ENCODE results near the gene LDHA. TPM values are rescaled to one million over a fixed set of nuclear protein-coding genes. Genes with fewer than 3 reads are reported as not detected.

The LDHA gene
- total and polyA plus RNA-seq, 2 of the 13 experiments (the other 11 are each of a cell fraction or from before 2014, with no cell fraction given) = 805 to 1,547 TPM

DNA sequence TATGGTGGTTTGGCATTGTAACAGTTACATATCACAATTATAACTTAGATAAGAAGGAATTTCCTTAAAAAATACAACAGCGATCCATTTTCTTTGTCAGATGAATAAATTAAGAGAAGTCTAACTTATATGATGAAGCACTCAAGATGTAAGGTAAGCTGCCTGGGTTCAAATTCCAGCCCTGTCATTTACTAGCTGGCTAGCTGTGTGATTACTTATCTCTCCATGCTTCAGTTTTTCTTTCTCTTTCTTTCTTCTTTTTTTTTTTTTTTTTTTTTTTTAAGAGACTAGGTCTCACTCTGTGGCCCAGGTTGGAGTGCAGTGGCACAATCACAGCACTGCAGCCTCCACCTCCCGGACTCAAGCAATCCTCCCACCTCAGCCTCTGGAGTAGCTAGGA lies 22.2 kb upstream of the LDHA start:
- Histone ChIP-seq H3K9me3 (ENCODE audit: low read length) (no peaks in the 10 kb centered on the region), H3K9ac (ENCODE audit: insufficient read depth, low read depth, low read length) (no peak overlapping the region), H3K36me3 (replicated peaks in 1 of 2; ENCODE audit: control insufficient read depth in 1 of 2, insufficient read depth in 2 of 2, low read length in 2 of 2) (0 out of 5 replicates have a peak, but pooled peaks cover 0 to 3% of the 10 kb centered on the region in 2 experiments), H3K4me1 (ENCODE audit: insufficient read depth, low read length) (peaks cover 12% of the 10 kb centered on the region; the same call in 1 of the 2 replicates), H3K27ac (ENCODE audit: extremely low read length, insufficient read depth, low read length) (no peak overlapping the region), H3K4me3 (replicated peaks in 1 of 3; ENCODE audit: insufficient read depth in 1 of 3, low read depth in 2 of 3, low read length in 3 of 3) (no peak overlapping the region), H4K20me1 (ENCODE audit: insufficient read depth, low read length) (no peaks in the 10 kb centered on the region), H2AFZ (ENCODE audit: low read length) (no peak overlapping the region), H3K79me2 (ENCODE audit: insufficient read depth, low read length) (no peaks in the 10 kb centered on the region), H3K4me2 (ENCODE audit: low read depth, low read length) (no peak overlapping the region), H3K27me3 (ENCODE audit: control insufficient read depth in 1 of 2, insufficient read depth in 2 of 2, low read length in 2 of 2) (no peaks in the 10 kb centered on the region)
- in situ Hi-C loops (cut with HindIII; ENCODE audit: extremely low pct_ligation_motif_present, low pct_unique_long_range_greater_than_20kb) (no loop called here), intact Hi-C loops (cut with micrococcal nuclease; ENCODE audit: unreplicated experiment) (no loop called here)
- FAIRE-seq = no peak
- no TSS peak for BruUV-seq (replicated peaks)
- no peak for ATAC-seq
- ChIA-PET POLR2A (interaction anchor here (0.8 kb wide), 1 partner anchor 23 kb away, joined by 3 read pairs; no protein-coding TSS in a partner anchor), CTCF (ENCODE audit: low intra/inter-chr PET ratio, low total read pairs) (no interaction called here)
- WGBS (ENCODE audit: low lambda C conversion rate) = 95% methylated on average over 2 of the region's 2 CpGs
- no peak for DNase-seq (ENCODE audit: low spot score)
- TF ChIP-seq ZNF230 (CRISPR knock-in tag; IDR thresholded peaks at IDR 0.05) = no peak
- no peak for TF ChIP-seq ONECUT2 (CRISPR knock-in tag; IDR thresholded peaks at IDR 0.05)
- TF ChIP-seq, protein P1, sequence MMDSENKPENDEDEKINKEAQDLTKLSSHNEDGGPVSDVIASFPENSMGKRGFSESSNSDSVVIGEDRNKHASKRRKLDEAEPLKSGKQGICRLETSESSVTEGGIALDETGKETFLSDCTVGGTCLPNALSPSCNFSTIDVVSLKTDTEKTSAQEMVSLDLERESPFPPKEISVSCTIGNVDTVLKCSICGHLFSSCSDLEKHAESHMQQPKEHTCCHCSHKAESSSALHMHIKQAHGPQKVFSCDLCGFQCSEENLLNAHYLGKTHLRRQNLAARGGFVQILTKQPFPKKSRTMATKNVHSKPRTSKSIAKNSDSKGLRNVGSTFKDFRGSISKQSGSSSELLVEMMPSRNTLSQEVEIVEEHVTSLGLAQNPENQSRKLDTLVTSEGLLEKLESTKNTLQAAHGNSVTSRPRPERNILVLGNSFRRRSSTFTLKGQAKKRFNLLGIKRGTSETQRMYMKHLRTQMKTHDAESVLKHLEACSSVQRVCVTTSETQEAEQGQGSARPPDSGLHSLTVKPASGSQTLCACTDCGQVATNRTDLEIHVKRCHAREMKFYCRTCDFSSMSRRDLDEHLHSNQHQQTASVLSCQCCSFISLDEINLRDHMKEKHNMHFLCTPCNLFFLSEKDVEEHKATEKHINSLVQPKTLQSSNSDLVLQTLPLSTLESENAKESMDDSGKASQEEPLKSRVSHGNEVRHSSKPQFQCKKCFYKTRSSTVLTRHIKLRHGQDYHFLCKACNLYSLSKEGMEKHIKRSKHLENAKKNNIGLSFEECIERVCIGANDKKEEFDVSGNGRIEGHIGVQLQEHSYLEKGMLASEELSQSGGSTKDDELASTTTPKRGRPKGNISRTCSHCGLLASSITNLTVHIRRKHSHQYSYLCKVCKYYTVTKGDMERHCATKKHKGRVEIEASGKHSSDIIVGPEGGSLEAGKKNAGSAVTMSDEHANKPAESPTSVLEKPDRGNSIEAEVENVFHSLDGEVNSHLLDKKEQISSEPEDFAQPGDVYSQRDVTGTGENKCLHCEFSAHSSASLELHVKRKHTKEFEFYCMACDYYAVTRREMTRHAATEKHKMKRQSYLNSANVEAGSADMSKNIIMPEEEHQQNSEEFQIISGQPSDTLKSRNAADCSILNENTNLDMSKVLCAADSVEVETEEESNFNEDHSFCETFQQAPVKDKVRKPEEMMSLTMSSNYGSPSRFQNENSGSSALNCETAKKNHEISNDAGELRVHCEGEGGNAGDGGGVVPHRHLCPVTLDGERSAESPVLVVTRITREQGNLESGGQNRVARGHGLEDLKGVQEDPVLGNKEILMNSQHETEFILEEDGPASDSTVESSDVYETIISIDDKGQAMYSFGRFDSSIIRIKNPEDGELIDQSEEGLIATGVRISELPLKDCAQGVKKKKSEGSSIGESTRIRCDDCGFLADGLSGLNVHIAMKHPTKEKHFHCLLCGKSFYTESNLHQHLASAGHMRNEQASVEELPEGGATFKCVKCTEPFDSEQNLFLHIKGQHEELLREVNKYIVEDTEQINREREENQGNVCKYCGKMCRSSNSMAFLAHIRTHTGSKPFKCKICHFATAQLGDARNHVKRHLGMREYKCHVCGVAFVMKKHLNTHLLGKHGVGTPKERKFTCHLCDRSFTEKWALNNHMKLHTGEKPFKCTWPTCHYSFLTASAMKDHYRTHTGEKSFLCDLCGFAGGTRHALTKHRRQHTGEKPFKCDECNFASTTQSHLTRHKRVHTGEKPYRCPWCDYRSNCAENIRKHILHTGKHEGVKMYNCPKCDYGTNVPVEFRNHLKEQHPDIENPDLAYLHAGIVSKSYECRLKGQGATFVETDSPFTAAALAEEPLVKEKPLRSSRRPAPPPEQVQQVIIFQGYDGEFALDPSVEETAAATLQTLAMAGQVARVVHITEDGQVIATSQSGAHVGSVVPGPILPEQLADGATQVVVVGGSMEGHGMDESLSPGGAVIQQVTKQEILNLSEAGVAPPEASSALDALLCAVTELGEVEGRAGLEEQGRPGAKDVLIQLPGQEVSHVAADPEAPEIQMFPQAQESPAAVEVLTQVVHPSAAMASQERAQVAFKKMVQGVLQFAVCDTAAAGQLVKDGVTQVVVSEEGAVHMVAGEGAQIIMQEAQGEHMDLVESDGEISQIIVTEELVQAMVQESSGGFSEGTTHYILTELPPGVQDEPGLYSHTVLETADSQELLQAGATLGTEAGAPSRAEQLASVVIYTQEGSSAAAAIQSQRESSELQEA (CRISPR knock-in tag; IDR thresholded peaks at IDR 0.05; ENCODE audit: not compliant biosample characterization) = no peak
- no peak for TF ChIP-seq FOXA3 (CRISPR knock-in tag; IDR thresholded peaks at IDR 0.05)
- no peak for TF ChIP-seq NR1H2 (CRISPR knock-in tag; IDR thresholded peaks at IDR 0.05; ENCODE audit: borderline replicate concordance, low read depth)
- TF ChIP-seq, protein P2, sequence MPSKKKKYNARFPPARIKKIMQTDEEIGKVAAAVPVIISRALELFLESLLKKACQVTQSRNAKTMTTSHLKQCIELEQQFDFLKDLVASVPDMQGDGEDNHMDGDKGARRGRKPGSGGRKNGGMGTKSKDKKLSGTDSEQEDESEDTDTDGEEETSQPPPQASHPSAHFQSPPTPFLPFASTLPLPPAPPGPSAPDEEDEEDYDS (CRISPR knock-in tag; IDR thresholded peaks at IDR 0.05) = no peak
- no peak for TF ChIP-seq JUN (CRISPR knock-in tag; IDR thresholded peaks at IDR 0.05)
- no peak for TF ChIP-seq ZNF136 (CRISPR knock-in tag; IDR thresholded peaks at IDR 0.05; ENCODE audit: low read depth)
- TF ChIP-seq TAF1 (CRISPR knock-in tag; IDR thresholded peaks at IDR 0.05) = no peak
- TF ChIP-seq CENPT (CRISPR knock-in tag; IDR thresholded peaks at IDR 0.05; ENCODE audit: low read depth) = no peak
- TF ChIP-seq, protein P3, sequence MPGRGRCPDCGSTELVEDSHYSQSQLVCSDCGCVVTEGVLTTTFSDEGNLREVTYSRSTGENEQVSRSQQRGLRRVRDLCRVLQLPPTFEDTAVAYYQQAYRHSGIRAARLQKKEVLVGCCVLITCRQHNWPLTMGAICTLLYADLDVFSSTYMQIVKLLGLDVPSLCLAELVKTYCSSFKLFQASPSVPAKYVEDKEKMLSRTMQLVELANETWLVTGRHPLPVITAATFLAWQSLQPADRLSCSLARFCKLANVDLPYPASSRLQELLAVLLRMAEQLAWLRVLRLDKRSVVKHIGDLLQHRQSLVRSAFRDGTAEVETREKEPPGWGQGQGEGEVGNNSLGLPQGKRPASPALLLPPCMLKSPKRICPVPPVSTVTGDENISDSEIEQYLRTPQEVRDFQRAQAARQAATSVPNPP (CRISPR knock-in tag; IDR thresholded peaks at IDR 0.05) = no peak
- TF ChIP-seq, protein P4, sequence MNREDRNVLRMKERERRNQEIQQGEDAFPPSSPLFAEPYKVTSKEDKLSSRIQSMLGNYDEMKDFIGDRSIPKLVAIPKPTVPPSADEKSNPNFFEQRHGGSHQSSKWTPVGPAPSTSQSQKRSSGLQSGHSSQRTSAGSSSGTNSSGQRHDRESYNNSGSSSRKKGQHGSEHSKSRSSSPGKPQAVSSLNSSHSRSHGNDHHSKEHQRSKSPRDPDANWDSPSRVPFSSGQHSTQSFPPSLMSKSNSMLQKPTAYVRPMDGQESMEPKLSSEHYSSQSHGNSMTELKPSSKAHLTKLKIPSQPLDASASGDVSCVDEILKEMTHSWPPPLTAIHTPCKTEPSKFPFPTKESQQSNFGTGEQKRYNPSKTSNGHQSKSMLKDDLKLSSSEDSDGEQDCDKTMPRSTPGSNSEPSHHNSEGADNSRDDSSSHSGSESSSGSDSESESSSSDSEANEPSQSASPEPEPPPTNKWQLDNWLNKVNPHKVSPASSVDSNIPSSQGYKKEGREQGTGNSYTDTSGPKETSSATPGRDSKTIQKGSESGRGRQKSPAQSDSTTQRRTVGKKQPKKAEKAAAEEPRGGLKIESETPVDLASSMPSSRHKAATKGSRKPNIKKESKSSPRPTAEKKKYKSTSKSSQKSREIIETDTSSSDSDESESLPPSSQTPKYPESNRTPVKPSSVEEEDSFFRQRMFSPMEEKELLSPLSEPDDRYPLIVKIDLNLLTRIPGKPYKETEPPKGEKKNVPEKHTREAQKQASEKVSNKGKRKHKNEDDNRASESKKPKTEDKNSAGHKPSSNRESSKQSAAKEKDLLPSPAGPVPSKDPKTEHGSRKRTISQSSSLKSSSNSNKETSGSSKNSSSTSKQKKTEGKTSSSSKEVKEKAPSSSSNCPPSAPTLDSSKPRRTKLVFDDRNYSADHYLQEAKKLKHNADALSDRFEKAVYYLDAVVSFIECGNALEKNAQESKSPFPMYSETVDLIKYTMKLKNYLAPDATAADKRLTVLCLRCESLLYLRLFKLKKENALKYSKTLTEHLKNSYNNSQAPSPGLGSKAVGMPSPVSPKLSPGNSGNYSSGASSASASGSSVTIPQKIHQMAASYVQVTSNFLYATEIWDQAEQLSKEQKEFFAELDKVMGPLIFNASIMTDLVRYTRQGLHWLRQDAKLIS (CRISPR knock-in tag; IDR thresholded peaks at IDR 0.05) = no peak
